GM19452 (cell line): ENCODE results near the gene CCNA2.

Experiments
- ATAC-seq: cut with Tn5 transposase; IDR thresholded peaks from one replicate; pipeline ENCODE4 v1.9.1; 2021; ENCODE audit not compliant: unreplicated experiment

The CCNA2 gene

DNA sequence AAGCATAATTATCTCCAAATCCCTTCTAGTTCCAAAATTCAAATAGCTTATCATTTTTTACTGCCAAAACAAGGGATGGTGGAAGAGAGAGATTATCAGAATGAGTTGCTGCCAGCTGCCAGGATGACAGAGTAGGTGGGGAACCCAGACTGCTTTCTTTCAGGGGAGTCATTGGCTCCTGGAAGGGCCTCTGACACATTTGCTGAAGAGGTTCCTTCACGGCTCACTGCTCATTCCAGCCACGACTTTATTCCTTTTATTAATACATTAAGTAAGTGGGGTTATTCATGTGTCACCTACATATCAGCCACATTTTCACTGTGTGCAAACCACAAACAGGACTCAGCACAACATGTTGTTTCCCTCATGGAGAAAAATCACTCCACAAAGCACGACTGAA, 46.1 kb downstream of the CCNA2 start:
- peak; percentile 56 for ATAC-seq

DNA sequence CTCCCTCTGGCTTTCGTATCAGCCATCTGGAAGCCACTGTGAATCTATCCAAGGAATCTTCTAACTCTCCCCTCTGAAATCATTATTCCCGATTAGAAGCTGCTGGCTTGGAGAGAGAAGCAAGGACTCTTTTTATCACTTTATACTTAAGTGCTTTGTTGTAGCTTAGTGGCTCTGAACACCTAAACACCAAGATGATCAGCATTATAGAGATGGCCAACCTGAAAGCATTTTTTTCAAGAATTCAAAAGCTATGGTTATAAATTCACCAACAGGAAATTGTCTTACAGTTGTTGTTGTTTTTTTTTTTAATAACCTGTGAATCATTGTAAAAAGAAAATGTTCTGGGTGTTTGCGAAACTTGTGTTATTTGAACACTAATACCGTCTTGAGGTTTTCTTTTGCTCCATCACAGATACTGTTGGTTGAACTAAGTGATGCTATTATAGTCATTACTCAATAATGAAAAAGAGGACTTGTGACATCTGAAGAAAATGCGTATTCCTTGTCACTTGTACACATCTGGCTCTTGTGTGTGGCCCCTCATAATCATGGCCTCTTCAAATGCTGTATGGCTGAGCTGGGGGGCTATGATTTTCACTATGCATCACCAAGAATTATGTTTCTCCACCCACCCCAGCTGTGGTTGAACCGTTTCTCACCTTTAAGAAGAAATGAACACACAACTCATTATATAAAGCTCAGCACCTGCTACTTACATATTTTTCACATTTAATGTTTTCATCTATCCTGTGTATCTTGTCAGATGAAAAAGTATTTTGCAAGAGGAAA, 46.9 kb downstream of the CCNA2 start:
- no peak for ATAC-seq

- no peak for ATAC-seq
Observed at GRCh38 chr4:121773883-121774282, 49.8 kb downstream of the CCNA2 start.

GRCh38 chr4:121771869-121772268, 51.8 kb downstream of the CCNA2 start:
- no peak for ATAC-seq

DNA sequence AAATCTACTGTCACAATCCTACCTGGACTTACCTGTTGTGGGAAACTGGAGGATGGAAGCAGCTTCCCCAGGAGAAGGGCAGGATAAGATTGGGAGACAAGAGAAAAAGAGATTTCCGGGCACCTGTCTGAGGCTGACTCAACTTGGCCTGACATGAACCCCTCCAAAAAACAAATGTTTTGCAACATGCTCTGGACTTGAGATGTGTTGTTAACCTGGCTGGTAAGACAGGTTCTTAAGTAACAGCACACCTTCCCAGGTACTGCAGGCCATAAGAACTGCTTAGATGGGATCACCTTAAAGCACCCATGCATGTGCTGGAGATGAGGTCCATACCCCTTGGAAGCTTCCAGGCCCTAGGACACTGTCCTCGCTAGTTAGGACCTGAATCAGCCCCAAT, 54.3 kb downstream of the CCNA2 start:
- ATAC-seq = no peak

DNA sequence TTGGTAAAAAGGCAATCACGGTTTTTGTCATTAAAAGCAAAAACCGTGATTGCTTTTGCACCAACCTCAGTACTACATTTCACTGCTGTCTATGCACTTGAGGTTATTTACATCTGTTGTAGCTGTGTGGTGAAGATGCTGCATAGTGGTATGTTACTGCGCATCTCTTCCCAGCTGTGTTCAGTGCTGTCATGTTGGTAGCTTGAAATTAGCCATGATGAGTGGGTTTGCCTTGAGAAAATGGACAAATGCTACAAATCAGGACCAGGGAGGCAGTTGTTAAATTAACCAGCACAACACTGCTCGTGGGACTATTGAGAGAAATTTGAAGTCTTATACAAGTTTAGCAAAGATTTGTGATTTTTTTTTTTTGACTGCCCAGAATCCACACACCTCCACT, 56.5 kb downstream of the CCNA2 start:
- no peak for ATAC-seq
